ENCODE results near the gene RCOR1.
A peak's percentile ranks its signal among the peaks of the same experiment; 100 is the strongest.

RCOR1 gene

DNA sequence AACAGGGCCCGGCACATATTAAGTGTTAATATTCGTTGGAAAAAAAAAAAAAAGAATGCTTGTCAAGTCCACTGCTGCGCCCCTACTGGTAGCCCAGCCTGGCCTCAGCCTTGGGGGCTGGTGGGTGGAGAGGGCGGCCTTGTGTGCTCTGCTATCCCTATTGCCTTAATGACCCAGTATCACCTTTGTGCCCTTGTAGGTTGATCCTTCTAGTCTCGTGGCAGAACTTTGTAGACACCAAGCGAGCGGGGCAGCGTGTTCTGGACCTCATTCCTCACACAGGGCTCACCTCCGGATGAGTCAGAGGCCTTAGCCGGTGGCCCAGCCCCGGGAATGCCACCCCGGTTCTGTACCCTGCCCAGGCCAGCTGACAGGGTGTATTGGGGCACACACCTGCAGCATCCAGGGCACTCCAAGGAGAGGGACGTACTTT, 1.8 kb upstream of the RCOR1 start:
- Histone ChIP-seq H3K9ac (ENCODE audit: low read length) (peak overlapping the region; percentile 95; the same call in 1 of the 2 replicates), H3K9me2 (replicated peaks; ENCODE audit: insufficient read depth, low read length) (no peaks in the 10 kb centered on the region), H3K79me2 (ENCODE audit: insufficient read depth, low read length) (peaks cover 25% of the 10 kb centered on the region), H4K20me1 (ENCODE audit: low read depth, low read length) (no peaks in the 10 kb centered on the region), H3K36me3 (ENCODE audit: low read length) (no peaks in the 10 kb centered on the region), H3K9me3 (ENCODE audit: insufficient read depth, low read length) (no peaks in the 10 kb centered on the region), H3F3A (ENCODE audit: insufficient read depth) (peaks cover 17% of the 10 kb centered on the region), H2AFZ (ENCODE audit: low read depth, low read length, severe bottlenecking) (no peak overlapping the region), H3K27me3 (ENCODE audit: low read length) (no peaks in the 10 kb centered on the region), H3K27ac (ENCODE audit: low read depth, low read length) (no peak overlapping the region), H3K4me2 (ENCODE audit: low read depth, low read length, poor library complexity, severe bottlenecking) (peak overlapping the region; percentile 75), H3K4me3 (ENCODE audit: insufficient read depth, low read length, poor library complexity, severe bottlenecking) (no peak overlapping the region)
- no peak for TF ChIP-seq EZH2phosphoT487 (conservative IDR thresholded peaks at IDR 0.05; ENCODE audit: low read length)
- TF ChIP-seq, protein P1, sequence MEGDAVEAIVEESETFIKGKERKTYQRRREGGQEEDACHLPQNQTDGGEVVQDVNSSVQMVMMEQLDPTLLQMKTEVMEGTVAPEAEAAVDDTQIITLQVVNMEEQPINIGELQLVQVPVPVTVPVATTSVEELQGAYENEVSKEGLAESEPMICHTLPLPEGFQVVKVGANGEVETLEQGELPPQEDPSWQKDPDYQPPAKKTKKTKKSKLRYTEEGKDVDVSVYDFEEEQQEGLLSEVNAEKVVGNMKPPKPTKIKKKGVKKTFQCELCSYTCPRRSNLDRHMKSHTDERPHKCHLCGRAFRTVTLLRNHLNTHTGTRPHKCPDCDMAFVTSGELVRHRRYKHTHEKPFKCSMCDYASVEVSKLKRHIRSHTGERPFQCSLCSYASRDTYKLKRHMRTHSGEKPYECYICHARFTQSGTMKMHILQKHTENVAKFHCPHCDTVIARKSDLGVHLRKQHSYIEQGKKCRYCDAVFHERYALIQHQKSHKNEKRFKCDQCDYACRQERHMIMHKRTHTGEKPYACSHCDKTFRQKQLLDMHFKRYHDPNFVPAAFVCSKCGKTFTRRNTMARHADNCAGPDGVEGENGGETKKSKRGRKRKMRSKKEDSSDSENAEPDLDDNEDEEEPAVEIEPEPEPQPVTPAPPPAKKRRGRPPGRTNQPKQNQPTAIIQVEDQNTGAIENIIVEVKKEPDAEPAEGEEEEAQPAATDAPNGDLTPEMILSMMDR (IDR thresholded peaks at IDR 0.05; ENCODE audit: insufficient read depth, low read length, poor library complexity, severe bottlenecking), result no peak

DNA sequence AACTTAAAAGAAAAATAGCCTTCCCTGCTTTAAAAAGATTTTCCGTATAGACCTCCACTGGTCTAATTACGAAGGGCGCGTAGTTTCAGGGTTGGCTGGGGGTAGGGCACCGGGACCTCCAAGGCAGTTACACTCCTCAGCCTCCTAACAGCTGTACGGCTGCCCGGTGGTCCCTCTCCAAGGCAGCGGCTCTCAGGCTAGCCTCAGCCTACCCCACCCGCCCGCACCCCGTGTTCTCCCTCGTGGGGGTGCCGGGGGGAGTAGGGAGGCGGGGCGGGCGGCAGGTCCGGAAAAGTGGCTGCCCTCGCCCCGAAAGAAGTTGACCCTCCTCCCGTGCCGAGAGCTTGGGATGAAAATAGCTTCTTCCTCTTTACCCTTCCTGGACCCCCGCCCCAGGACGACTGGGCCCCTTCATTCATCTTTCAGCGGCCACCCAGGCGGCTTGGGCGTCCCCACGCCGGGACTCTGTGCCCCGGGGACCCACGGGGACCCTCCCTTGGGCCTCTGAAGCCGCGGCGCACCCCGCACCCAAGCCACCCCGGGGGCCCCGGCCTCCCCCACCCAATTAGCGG, 991 bp upstream of the RCOR1 start:
- Histone ChIP-seq H3K4me2 (ENCODE audit: low read depth, low read length, poor library complexity, severe bottlenecking) (peak overlapping the region; percentile 75), H3K9me2 (replicated peaks; ENCODE audit: insufficient read depth, low read length) (no peaks in the 10 kb centered on the region), H3F3A (ENCODE audit: insufficient read depth) (peaks cover 17% of the 10 kb centered on the region), H3K27me3 (ENCODE audit: low read length) (no peaks in the 10 kb centered on the region), H3K36me3 (ENCODE audit: low read length) (no peaks in the 10 kb centered on the region), H3K27ac (ENCODE audit: low read depth, low read length) (peak overlapping the region; percentile 88), H3K79me2 (ENCODE audit: insufficient read depth, low read length) (peaks cover 33% of the 10 kb centered on the region), H2AFZ (ENCODE audit: low read depth, low read length, severe bottlenecking) (peak overlapping the region; percentile 82), H3K4me3 (ENCODE audit: insufficient read depth, low read length, poor library complexity, severe bottlenecking) (peak overlapping the region; percentile 94), H3K9me3 (ENCODE audit: insufficient read depth, low read length) (no peaks in the 10 kb centered on the region), H4K20me1 (ENCODE audit: low read depth, low read length) (no peaks in the 10 kb centered on the region), H3K9ac (ENCODE audit: low read length) (peak overlapping the region; percentile 95)
- no peak for TF ChIP-seq EZH2phosphoT487 (conservative IDR thresholded peaks at IDR 0.05; ENCODE audit: low read length)
- TF ChIP-seq, protein P1 (IDR thresholded peaks at IDR 0.05; ENCODE audit: insufficient read depth, low read length, poor library complexity, severe bottlenecking), result no peak

DNA sequence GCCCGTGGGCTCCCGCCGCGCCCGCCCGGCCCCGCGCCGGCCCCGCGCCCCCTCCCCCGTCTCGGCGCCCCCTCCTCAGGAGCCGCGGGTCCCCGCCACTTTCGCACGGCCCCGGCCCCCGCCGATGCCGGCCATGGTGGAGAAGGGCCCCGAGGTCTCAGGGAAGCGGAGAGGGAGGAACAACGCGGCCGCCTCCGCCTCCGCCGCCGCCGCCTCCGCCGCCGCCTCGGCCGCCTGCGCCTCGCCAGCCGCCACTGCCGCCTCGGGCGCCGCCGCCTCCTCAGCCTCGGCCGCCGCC, 263 bp downstream of the RCOR1 start:
- Histone ChIP-seq H4K20me1 (ENCODE audit: low read depth, low read length) (no peaks in the 10 kb centered on the region), H3K79me2 (ENCODE audit: insufficient read depth, low read length) (peaks cover 45% of the 10 kb centered on the region), H3F3A (ENCODE audit: insufficient read depth) (peaks cover 17% of the 10 kb centered on the region), H3K9me2 (replicated peaks; ENCODE audit: insufficient read depth, low read length) (no peaks in the 10 kb centered on the region), H3K4me2 (ENCODE audit: low read depth, low read length, poor library complexity, severe bottlenecking) (peak overlapping the region; percentile 66), H3K27ac (ENCODE audit: low read depth, low read length) (peak overlapping the region; percentile 85), H3K4me3 (ENCODE audit: insufficient read depth, low read length, poor library complexity, severe bottlenecking) (peak overlapping the region; percentile 55), H3K36me3 (ENCODE audit: low read length) (no peaks in the 10 kb centered on the region), H3K9ac (ENCODE audit: low read length) (peak overlapping the region; percentile 68), H2AFZ (ENCODE audit: low read depth, low read length, severe bottlenecking) (no peak overlapping the region), H3K27me3 (ENCODE audit: low read length) (no peaks in the 10 kb centered on the region), H3K9me3 (ENCODE audit: insufficient read depth, low read length) (no peaks in the 10 kb centered on the region)
- TF ChIP-seq, protein P1 (IDR thresholded peaks at IDR 0.05; ENCODE audit: insufficient read depth, low read length, poor library complexity, severe bottlenecking), result no peak
- TF ChIP-seq EZH2phosphoT487 (conservative IDR thresholded peaks at IDR 0.05; ENCODE audit: low read length), result no peak
